ENCODE data around the gene GPC3. TPM values are rescaled to one million over a fixed set of nuclear protein-coding genes. Genes with fewer than 3 reads are reported as not detected.

GPC3 gene
- total RNA-seq, 4 donors from 2014 or later = 4.9 to 10.9 (median 9.2) TPM

DNA sequence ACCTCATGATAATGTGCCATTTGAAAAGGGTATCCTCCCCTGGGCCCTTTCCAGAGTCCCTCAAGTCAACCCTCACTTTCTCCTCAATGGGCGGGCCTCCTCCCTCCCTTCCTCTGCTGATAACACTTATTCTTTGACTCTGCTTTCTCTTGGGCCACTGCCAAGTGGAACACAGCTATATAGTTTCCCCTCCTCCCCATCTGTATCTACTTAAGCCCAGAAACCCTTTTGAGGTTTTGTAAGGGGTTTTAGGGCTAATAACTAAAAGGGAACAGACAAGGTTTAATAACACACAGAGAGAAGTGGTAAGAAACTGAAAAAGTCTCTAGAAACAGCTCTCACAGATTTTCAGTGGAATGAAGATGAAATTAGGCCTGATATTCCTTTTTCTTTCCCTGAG is 116.7 kb downstream of the GPC3 start:
- Histone ChIP-seq H3K36me3 (no peaks in the 10 kb centered on the region), H3K27ac (no peak overlapping the region), H3K27me3 (no peaks in the 10 kb centered on the region), H3K4me3 (no peak overlapping the region), H3K9me3 (no peaks in the 10 kb centered on the region), H3K4me1 (no peaks in the 10 kb centered on the region)
- WGBS = 78% methylated on average over 1 of the region's 1 CpG
- TF ChIP-seq, protein P1, sequence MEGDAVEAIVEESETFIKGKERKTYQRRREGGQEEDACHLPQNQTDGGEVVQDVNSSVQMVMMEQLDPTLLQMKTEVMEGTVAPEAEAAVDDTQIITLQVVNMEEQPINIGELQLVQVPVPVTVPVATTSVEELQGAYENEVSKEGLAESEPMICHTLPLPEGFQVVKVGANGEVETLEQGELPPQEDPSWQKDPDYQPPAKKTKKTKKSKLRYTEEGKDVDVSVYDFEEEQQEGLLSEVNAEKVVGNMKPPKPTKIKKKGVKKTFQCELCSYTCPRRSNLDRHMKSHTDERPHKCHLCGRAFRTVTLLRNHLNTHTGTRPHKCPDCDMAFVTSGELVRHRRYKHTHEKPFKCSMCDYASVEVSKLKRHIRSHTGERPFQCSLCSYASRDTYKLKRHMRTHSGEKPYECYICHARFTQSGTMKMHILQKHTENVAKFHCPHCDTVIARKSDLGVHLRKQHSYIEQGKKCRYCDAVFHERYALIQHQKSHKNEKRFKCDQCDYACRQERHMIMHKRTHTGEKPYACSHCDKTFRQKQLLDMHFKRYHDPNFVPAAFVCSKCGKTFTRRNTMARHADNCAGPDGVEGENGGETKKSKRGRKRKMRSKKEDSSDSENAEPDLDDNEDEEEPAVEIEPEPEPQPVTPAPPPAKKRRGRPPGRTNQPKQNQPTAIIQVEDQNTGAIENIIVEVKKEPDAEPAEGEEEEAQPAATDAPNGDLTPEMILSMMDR (IDR thresholded peaks at IDR 0.05) = no peak
- TF ChIP-seq EP300 (IDR thresholded peaks at IDR 0.05) = no peak
- no peak for TF ChIP-seq POLR2AphosphoS5 (IDR thresholded peaks at IDR 0.05)
- TF ChIP-seq POLR2A (IDR thresholded peaks at IDR 0.05) = no peak
- no peak for DNase-seq (ENCODE audit: low spot score in 2 of 2)

- no peak for DNase-seq (ENCODE audit: low spot score in 2 of 2)
- Histone ChIP-seq H3K4me3 (no peak overlapping the region), H3K9me3 (no peaks in the 10 kb centered on the region)
Measured at GRCh38 chrX:133868250-133868649, 117.1 kb downstream of the GPC3 start.

GRCh38 chrX:133865761-133866471 is 119.5 kb downstream of the GPC3 start:
- H3K36me3 ChIP-seq = no peaks in the 10 kb centered on the region
- TF ChIP-seq, protein P1 (IDR thresholded peaks at IDR 0.05) = no peak
- TF ChIP-seq POLR2A (IDR thresholded peaks at IDR 0.05) = no peak
- no peaks in the 10 kb centered on the region for H3K9me3 ChIP-seq
- H3K4me1 ChIP-seq = no peaks in the 10 kb centered on the region
- no peaks in the 10 kb centered on the region for H3K27me3 ChIP-seq
- no peak overlapping the region for H3K27ac ChIP-seq
- 48% methylated on average over 3 of the region's 3 CpGs for WGBS
- DNase-seq (ENCODE audit: low spot score in 2 of 2) = no peak
- no peak overlapping the region for H3K4me3 ChIP-seq

More at GRCh38 chrX:133868250-133868649, 117.1 kb downstream of the GPC3 start:
- TF ChIP-seq POLR2A (IDR thresholded peaks at IDR 0.05) = no peak
- no peak for TF ChIP-seq POLR2AphosphoS5 (IDR thresholded peaks at IDR 0.05)
- TF ChIP-seq EP300 (IDR thresholded peaks at IDR 0.05) = no peak
- TF ChIP-seq, protein P1 (IDR thresholded peaks at IDR 0.05) = no peak
- Histone ChIP-seq H3K27ac (no peak overlapping the region), H3K4me1 (no peaks in the 10 kb centered on the region), H3K27me3 (no peaks in the 10 kb centered on the region), H3K36me3 (no peaks in the 10 kb centered on the region)

GRCh38 chrX:133864236-133864635 is 121.2 kb downstream of the GPC3 start:
- no peaks in the 10 kb centered on the region for H3K9me3 ChIP-seq
- DNase-seq (ENCODE audit: low spot score in 2 of 2) = no peak
- H3K36me3 ChIP-seq = no peaks in the 10 kb centered on the region
- H3K4me3 ChIP-seq = no peak overlapping the region
- H3K4me1 ChIP-seq = no peaks in the 10 kb centered on the region
- H3K27me3 ChIP-seq = no peaks in the 10 kb centered on the region
- 79% methylated on average over 2 of the region's 2 CpGs for WGBS
- TF ChIP-seq, protein P1 (IDR thresholded peaks at IDR 0.05) = no peak
- TF ChIP-seq POLR2AphosphoS5 (IDR thresholded peaks at IDR 0.05) = no peak
- H3K27ac ChIP-seq = no peak overlapping the region

DNA sequence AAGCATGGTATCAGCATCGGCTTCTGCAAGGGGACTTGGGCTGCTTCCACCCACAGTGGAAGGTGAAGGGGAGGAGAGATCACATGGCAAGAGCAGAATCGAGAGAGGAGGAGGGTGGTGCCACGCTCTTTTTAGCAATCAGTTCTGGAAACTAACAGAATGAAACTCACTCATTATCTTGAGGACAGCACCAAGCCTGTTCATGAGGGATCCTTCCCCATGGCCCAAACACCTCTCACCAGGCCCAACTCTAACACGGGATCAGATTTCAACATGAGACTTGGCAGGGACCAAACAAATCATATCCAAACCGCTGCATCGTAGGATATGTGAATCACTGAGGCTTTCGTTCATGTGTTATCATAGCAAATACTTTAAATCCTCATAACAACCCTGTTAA is 125.5 kb downstream of the GPC3 start:
- no peaks in the 10 kb centered on the region for H3K9me3 ChIP-seq
- no peak for DNase-seq (ENCODE audit: low spot score in 2 of 2)

More for the DNA sequence above, 125.5 kb downstream of the GPC3 start:
- no peak overlapping the region for H3K4me3 ChIP-seq
- no peaks in the 10 kb centered on the region for H3K27me3 ChIP-seq
- TF ChIP-seq POLR2A (IDR thresholded peaks at IDR 0.05) = no peak
- TF ChIP-seq POLR2AphosphoS5 (IDR thresholded peaks at IDR 0.05) = no peak
- TF ChIP-seq, protein P1 (IDR thresholded peaks at IDR 0.05) = no peak
- TF ChIP-seq EP300 (IDR thresholded peaks at IDR 0.05) = no peak
- no peaks in the 10 kb centered on the region for H3K36me3 ChIP-seq
- H3K27ac ChIP-seq = no peak overlapping the region
- no peaks in the 10 kb centered on the region for H3K4me1 ChIP-seq
- WGBS = 53% methylated on average over 7 of the region's 7 CpGs

Data from suprapubic skin (tissue), 4 donors.